ENCODE results near the gene RAPGEF5.

RAPGEF5 gene

DNA sequence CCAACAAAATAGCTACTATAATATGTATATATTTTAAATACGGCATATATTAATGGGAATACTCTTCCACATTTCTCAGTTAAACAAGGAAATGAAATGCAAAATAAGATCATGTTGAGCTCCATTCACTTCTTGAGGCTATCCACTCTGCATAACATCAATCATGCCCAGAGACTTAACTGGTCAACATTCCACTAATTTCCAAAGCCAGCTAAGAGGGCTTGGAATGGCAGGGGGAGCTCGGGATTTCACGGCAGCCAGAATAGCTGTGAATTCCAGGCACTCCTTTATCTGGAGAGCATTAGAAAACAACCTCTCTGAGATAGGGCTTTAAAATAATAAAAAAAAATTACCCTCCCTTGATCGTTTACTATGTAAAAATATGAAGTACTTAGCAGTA is 216.4 kb downstream of the RAPGEF5 start:
- no peak overlapping the region for H3K4me3 ChIP-seq (replicated peaks in 1 of 2; ENCODE audit: low read depth in 2 of 2, low read length in 2 of 2)
- no peak for DNase-seq (ENCODE audit: low read depth in 2 of 2)
- TF ChIP-seq, protein P1, sequence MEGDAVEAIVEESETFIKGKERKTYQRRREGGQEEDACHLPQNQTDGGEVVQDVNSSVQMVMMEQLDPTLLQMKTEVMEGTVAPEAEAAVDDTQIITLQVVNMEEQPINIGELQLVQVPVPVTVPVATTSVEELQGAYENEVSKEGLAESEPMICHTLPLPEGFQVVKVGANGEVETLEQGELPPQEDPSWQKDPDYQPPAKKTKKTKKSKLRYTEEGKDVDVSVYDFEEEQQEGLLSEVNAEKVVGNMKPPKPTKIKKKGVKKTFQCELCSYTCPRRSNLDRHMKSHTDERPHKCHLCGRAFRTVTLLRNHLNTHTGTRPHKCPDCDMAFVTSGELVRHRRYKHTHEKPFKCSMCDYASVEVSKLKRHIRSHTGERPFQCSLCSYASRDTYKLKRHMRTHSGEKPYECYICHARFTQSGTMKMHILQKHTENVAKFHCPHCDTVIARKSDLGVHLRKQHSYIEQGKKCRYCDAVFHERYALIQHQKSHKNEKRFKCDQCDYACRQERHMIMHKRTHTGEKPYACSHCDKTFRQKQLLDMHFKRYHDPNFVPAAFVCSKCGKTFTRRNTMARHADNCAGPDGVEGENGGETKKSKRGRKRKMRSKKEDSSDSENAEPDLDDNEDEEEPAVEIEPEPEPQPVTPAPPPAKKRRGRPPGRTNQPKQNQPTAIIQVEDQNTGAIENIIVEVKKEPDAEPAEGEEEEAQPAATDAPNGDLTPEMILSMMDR (IDR thresholded peaks at IDR 0.05; ENCODE audit: low read depth, low read length): no peak

DNA sequence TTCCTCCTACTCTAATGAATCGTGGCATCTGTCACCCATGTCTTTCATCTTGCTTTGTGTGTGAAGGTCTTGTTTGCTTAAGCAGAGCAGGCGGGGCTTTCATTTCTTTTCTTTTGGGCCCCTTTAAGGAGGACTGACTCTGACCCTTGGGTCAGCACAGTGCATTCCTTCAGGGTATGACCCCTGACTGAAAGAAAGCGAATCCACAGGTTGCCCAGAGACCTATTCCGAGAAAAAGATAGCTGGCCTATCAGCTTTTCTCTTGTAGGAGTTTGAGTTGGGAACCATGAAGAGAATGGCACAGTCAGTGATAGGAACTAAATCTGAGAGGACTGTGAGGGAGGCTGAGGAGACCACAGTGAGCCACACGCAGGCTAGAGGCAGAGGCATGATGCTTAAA is 218.1 kb downstream of the RAPGEF5 start:
- TF ChIP-seq, protein P1 (IDR thresholded peaks at IDR 0.05; ENCODE audit: low read depth, low read length): no peak
- no peak for DNase-seq (ENCODE audit: low read depth in 2 of 2)
- H3K4me3 ChIP-seq (replicated peaks in 1 of 2; ENCODE audit: low read depth in 2 of 2, low read length in 2 of 2): no peak overlapping the region

- TF ChIP-seq, protein P1 (IDR thresholded peaks at IDR 0.05; ENCODE audit: low read depth, low read length): no peak
- DNase-seq (ENCODE audit: low read depth in 2 of 2): no peak
- H3K4me3 ChIP-seq (replicated peaks in 1 of 2; ENCODE audit: low read depth in 2 of 2, low read length in 2 of 2): no peak overlapping the region
These were observed 218.8 kb downstream of the RAPGEF5 start for GRCh38 chr7:22138106-22138505.

DNA sequence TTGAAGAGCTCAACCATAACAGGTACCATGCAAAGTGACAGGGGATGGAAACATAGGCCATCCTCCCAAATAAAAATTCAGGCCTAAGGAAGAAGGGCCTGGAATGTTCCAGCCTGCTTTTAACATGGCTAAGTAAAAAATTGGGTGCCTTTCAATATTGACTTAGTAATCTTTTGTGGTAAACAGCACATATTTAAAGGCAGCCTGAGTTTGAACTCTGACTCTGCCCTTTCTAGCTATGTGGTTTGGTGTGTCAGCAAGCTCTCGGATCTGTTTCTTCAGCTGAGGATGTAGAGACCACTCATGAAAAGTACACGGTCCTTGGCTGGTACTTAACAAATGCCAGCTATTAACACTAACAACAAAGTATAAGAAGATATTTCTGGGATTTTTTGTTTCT is 219.5 kb downstream of the RAPGEF5 start:
- TF ChIP-seq, protein P1 (IDR thresholded peaks at IDR 0.05; ENCODE audit: low read depth, low read length): no peak
- peak in 1 of 2 donors; percentile 41 for DNase-seq (ENCODE audit: low read depth in 2 of 2)
- no peak overlapping the region for H3K4me3 ChIP-seq (replicated peaks in 1 of 2; ENCODE audit: low read depth in 2 of 2, low read length in 2 of 2)

- H3K4me3 ChIP-seq (replicated peaks in 1 of 2; ENCODE audit: low read depth in 2 of 2, low read length in 2 of 2): no peak overlapping the region
- TF ChIP-seq, protein P1 (IDR thresholded peaks at IDR 0.05; ENCODE audit: low read depth, low read length): no peak
- DNase-seq (ENCODE audit: low read depth in 2 of 2): peak in 1 of 2 donors; percentile 32
These were observed 219.9 kb downstream of the RAPGEF5 start for GRCh38 chr7:22137026-22137425.

GRCh38 chr7:22129819-22130580 is 227.0 kb downstream of the RAPGEF5 start:
- no peak for DNase-seq (ENCODE audit: low read depth in 2 of 2)
- TF ChIP-seq, protein P1 (IDR thresholded peaks at IDR 0.05; ENCODE audit: low read depth, low read length): no peak
- no peak overlapping the region for H3K4me3 ChIP-seq (replicated peaks in 1 of 2; ENCODE audit: low read depth in 2 of 2, low read length in 2 of 2)

DNA sequence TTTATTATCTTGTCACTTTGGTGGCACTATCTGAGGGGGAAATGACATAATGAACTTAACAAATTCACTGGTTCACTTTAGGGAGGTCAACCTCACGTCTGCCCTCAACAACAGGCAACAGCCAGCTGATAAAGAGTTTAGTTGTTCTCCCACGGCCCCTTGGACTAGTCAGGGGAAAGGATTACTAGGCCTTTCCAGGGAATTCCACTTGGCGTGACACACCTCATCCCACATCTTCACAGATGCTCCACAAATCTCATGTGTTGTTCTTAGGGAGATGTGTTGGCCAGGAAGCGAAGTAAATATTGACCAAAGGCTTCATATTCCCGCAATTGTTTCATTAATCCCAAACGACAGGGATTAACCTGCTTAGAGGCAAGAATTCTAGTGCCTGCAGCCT is 227.8 kb downstream of the RAPGEF5 start:
- H3K4me3 ChIP-seq (replicated peaks in 1 of 2; ENCODE audit: low read depth in 2 of 2, low read length in 2 of 2): no peak overlapping the region
- no peak for DNase-seq (ENCODE audit: low read depth in 2 of 2)
- TF ChIP-seq, protein P1 (IDR thresholded peaks at IDR 0.05; ENCODE audit: low read depth, low read length): no peak
